GM12878 (cell line): ENCODE results near the gene NKAIN4. TPM values are rescaled to one million over a fixed set of nuclear protein-coding genes. Genes with fewer than 3 reads are reported as not detected.

Experiments
- ATAC-seq: fragments of 200-7000 bp; cut with Tn5 transposase; 3 replicates; pipeline ENCODE4 v1.9.1; 2020; ENCODE audit warnings: mild to moderate bottlenecking, moderate library complexity
- BruUV-seq: library from RNA; stranded (reverse); fragments of 400-500 nt; replicated peaks from 2 replicates; lab custom pipeline; 2021; lab: Mats Ljungman, UMichigan
- CTCF ChIA-PET: fragments of 300-600 bp; sonication (Branson Sonifier 250); formaldehyde crosslinking; extraction: SDS; loops from one replicate; lab custom pipeline; 2021; ENCODE audit warnings: inconsistent platforms; lab: Yijun Ruan, JAX
- POLR2A ChIA-PET: fragments of 350-600 bp; formaldehyde crosslinking; extraction: SDS; loops from one replicate; lab custom pipeline; 2021; ENCODE audit warnings: inconsistent platforms; lab: Charles Lee
- RAD21 ChIA-PET: fragments of 300-600 bp; sonication (Branson Sonifier 250); formaldehyde crosslinking; loops from one replicate; lab custom pipeline; 2023; ENCODE audit warnings: antibody characterized with exemption; ENCODE audit not compliant: unreplicated experiment; lab: Charles Lee
- SMC1A ChIA-PET: fragments of 300-600 bp; sonication (Branson Sonifier 250); formaldehyde crosslinking; loops from one replicate; lab custom pipeline; 2023; ENCODE audit not compliant: unreplicated experiment, uncharacterized antibody; lab: Charles Lee
- DNase-seq: peaks from one replicate; pipeline ENCODE4 v3.0.0-alpha.2; 2011; ENCODE audit warnings: low read depth, low spot score
- FAIRE-seq: peaks from 3 replicates; lab custom pipeline; 2011; peaks lifted over from hg19 to GRCh38; lab: Jason Lieb, UNC
- H2AFZ ChIP-seq: 2 replicates; pipeline ENCODE4 v1.6.0; 2011; ENCODE audit warnings: low read depth, low read length, control low read depth; ENCODE audit not compliant: control insufficient read depth
- H3K27ac ChIP-seq: 2 replicates; pipeline ENCODE4 v1.5.1; 2011; ENCODE audit warnings: control low read depth; ENCODE audit not compliant: control insufficient read depth, insufficient read depth
- H3K27me3 ChIP-seq, 2 experiments: replicated peaks in 1 of 2; 2 replicates each; pipeline versions ENCODE4 v1.6.0 to v1.6.1; 2011; ENCODE audit warnings: low read length in 1 of 2; ENCODE audit not compliant: control insufficient read depth in 2 of 2, insufficient read depth in 2 of 2
- H3K36me3 ChIP-seq, 2 experiments: 2 replicates each; pipeline ENCODE4 v1.5.1; 2011; ENCODE audit warnings: low read length in 1 of 2; ENCODE audit not compliant: control insufficient read depth in 2 of 2, insufficient read depth in 2 of 2
- H3K4me1 ChIP-seq: 2 replicates; pipeline ENCODE4 v1.6.1; 2011; ENCODE audit warnings: mild to moderate bottlenecking, low read length, moderate library complexity, mixed read lengths; ENCODE audit not compliant: control insufficient read depth, insufficient read depth
- H3K4me2 ChIP-seq: 2 replicates; pipeline ENCODE4 v1.6.0; 2011; ENCODE audit warnings: control low read depth; ENCODE audit not compliant: control insufficient read depth, insufficient read depth
- H3K4me3 ChIP-seq: fragments of 200-600 bp; sonication (generic); 2 replicates; pipeline ENCODE4 v1.5.1; 2016
- H3K79me2 ChIP-seq: 2 replicates; pipeline ENCODE4 v1.6.0; 2011; ENCODE audit warnings: low read length; ENCODE audit not compliant: control insufficient read depth, insufficient read depth
- H3K9ac ChIP-seq: 2 replicates; pipeline ENCODE4 v1.8.0; 2011; ENCODE audit warnings: low read length, control low read depth, mixed read lengths; ENCODE audit not compliant: control insufficient read depth, insufficient read depth
- H3K9me3 ChIP-seq: replicated peaks from 3 replicates; pipeline ENCODE4 v1.5.1; 2011; ENCODE audit warnings: mild to moderate bottlenecking, low read length; ENCODE audit not compliant: control insufficient read depth, insufficient read depth
- H4K20me1 ChIP-seq: 2 replicates; pipeline ENCODE4 v1.6.0; 2011; ENCODE audit not compliant: control insufficient read depth, insufficient read depth
- CREB1 ChIP-seq: IDR thresholded peaks from 2 replicates; pipeline ENCODE4 v1.6.1; 2012; ENCODE audit warnings: low read depth, mild to moderate bottlenecking, inconsistent platforms
- FOXK2 ChIP-seq: fragments of 450-650 bp; IDR thresholded peaks from 2 replicates; pipeline ENCODE4 v1.6.1; 2017; ENCODE audit warnings: mild to moderate bottlenecking, moderate library complexity
- RFX5 ChIP-seq: IDR thresholded peaks from 2 replicates; pipeline ENCODE4 v1.6.1; 2011; ENCODE audit warnings: low read depth, low read length, improper control_type of control experiment
- SMARCA5 ChIP-seq: fragments of 450-650 bp; IDR thresholded peaks from 2 replicates; pipeline ENCODE4 v1.6.1; 2017; ENCODE audit warnings: mild to moderate bottlenecking
- WGBS: methylation state at CpG from one replicate; pipeline ENCODE4 v1.1.6; 2016; ENCODE audit warnings: low lambda C conversion rate; ENCODE audit not compliant: insufficient replicate concordance, insufficient coverage; ENCODE audit errors: missing lambda C conversion rate; 5-methylcytosine and 5-hydroxymethylcytosine counted together
- in situ Hi-C: fragments of 300-500 bp; cut with MboI; formaldehyde crosslinking; loops from 9 replicates; pipeline ENCODE4 v1.14.3; 2018; ENCODE audit warnings: mixed read lengths
- intact Hi-C: fragments of 100-400 bp; cut with micrococcal nuclease; formaldehyde crosslinking; loops from one replicate; pipeline ENCODE4 v1.14.2; 2022; ENCODE audit not compliant: unreplicated experiment
- polyA plus RNA-seq, 11 experiments: library from polyadenylated mRNA; depleted of rRNA in 4 of 11; unstranded in 6 of 11; stranded (reverse) in 5 of 11; fragments of >200 nt; fragmentation: Nextera tagmentation in 4 of 11; fragmentation: Illumina TruSeq in 1 of 11; extraction: Ambion mirVana in 4 of 11; extraction: Trizol in 1 of 11; gene quantifications; 1 replicate in 1 of 11; 2 replicates in 10 of 11; pipeline versions ENCODE4 v1.2.1 to v1.2.3, GENCODE V29; 2011 to 2016; ENCODE audit warnings: inconsistent platforms in 2 of 11, missing spikeins in 2 of 11, low read depth in 1 of 11
- total RNA-seq, 4 experiments: library from RNA; depleted of rRNA in 3 of 4; stranded (reverse); fragments of >200 nt in 3 of 4; fragmentation: Illumina TruSeq in 1 of 4; extraction: Trizol in 1 of 4; gene quantifications; 2 replicates each; pipeline versions ENCODE4 v1.2.1 to v1.2.3, GENCODE V29; 2013 to 2021
- TF ChIP-seq, protein P1 (sequence below): fragments of 450-650 bp; formaldehyde crosslinking; IDR thresholded peaks from 2 replicates; pipeline ENCODE4 v1.4.0; 2022; ENCODE audit warnings: mild to moderate bottlenecking, moderate library complexity
- TF ChIP-seq, protein P2 (sequence below): fragments of 450-650 bp; IDR thresholded peaks from 2 replicates; pipeline ENCODE4 v1.6.1; 2017; ENCODE audit warnings: mild to moderate bottlenecking, moderate library complexity

NKAIN4 gene
- total and polyA plus RNA-seq, 10 of the 15 experiments (the other 5 are each of a cell fraction or from before 2014, with no cell fraction given), result 0.11 TPM; not detected in 9

DNA sequence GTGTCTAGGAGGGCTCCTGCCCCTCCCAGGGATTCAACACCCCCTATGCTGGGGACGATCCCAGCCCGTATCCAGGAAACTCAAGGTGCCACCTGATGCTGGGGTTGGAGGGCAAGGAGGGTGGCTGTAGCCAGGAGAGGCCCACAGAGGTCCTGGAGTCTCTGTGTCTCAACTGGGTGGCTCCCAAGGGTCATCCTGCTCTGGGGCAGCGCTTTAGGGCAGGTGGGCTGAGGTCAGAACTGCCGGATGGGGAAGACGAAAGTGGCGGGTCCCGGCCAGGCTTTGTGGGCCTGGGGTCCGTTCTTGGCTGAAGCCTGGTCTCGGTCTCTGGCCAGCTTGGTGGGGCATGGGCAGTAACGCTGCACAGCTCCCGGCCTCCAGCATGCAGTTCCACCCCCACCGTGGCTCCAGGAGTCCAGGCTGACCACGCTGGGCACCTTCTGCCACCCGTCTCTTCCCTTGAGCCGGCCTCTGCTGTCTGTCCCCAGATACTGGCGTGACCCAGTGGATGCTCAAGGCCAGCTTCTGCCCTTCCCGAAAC is 35.9 kb upstream of the NKAIN4 start:
- no peak overlapping the region for H2AFZ ChIP-seq
- H3K79me2 ChIP-seq, result no peaks in the 10 kb centered on the region
- H3K36me3 ChIP-seq, result peaks cover 2 to 6% of the 10 kb centered on the region in 2 experiments
- intact Hi-C loops (no loop called here), in situ Hi-C loops (no loop called here)
- ChIA-PET POLR2A (no interaction called here), RAD21 (no interaction called here), SMC1A (no interaction called here), CTCF (interaction anchor here (1.8 to 3.1 kb wide), 2 partner anchors 10 to 67 kb away, joined by 5 to 19 read pairs; no protein-coding TSS in a partner anchor)
- H4K20me1 ChIP-seq, result no peaks in the 10 kb centered on the region
- TF ChIP-seq CREB1, result no peak
- TF ChIP-seq, protein P1, sequence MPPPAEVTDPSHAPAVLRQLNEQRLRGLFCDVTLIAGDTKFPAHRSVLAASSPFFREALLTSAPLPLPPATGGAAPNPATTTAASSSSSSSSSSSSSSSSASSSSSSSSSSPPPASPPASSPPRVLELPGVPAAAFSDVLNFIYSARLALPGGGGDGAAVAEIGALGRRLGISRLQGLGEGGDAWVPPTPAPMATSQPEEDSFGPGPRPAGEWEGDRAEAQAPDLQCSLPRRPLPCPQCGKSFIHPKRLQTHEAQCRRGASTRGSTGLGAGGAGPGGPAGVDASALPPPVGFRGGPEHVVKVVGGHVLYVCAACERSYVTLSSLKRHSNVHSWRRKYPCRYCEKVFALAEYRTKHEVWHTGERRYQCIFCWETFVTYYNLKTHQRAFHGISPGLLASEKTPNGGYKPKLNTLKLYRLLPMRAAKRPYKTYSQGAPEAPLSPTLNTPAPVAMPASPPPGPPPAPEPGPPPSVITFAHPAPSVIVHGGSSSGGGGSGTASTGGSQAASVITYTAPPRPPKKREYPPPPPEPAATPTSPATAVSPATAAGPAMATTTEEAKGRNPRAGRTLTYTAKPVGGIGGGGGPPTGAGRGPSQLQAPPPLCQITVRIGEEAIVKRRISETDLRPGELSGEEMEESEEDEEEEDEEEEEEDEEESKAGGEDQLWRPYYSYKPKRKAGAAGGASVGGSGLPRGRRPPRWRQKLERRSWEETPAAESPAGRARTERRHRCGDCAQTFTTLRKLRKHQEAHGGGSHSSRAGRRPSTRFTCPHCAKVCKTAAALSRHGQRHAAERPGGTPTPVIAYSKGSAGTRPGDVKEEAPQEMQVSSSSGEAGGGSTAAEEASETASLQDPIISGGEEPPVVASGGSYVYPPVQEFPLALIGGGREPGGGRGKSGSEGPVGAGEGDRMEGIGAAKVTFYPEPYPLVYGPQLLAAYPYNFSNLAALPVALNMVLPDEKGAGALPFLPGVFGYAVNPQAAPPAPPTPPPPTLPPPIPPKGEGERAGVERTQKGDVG (CRISPR knock-in tag), result no peak
- TF ChIP-seq, protein P2, sequence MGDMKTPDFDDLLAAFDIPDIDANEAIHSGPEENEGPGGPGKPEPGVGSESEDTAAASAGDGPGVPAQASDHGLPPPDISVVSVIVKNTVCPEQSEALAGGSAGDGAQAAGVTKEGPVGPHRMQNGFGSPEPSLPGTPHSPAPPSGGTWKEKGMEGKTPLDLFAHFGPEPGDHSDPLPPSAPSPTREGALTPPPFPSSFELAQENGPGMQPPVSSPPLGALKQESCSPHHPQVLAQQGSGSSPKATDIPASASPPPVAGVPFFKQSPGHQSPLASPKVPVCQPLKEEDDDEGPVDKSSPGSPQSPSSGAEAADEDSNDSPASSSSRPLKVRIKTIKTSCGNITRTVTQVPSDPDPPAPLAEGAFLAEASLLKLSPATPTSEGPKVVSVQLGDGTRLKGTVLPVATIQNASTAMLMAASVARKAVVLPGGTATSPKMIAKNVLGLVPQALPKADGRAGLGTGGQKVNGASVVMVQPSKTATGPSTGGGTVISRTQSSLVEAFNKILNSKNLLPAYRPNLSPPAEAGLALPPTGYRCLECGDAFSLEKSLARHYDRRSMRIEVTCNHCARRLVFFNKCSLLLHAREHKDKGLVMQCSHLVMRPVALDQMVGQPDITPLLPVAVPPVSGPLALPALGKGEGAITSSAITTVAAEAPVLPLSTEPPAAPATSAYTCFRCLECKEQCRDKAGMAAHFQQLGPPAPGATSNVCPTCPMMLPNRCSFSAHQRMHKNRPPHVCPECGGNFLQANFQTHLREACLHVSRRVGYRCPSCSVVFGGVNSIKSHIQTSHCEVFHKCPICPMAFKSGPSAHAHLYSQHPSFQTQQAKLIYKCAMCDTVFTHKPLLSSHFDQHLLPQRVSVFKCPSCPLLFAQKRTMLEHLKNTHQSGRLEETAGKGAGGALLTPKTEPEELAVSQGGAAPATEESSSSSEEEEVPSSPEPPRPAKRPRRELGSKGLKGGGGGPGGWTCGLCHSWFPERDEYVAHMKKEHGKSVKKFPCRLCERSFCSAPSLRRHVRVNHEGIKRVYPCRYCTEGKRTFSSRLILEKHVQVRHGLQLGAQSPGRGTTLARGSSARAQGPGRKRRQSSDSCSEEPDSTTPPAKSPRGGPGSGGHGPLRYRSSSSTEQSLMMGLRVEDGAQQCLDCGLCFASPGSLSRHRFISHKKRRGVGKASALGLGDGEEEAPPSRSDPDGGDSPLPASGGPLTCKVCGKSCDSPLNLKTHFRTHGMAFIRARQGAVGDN, result no peak
- no peak for TF ChIP-seq FOXK2
- no peak for TF ChIP-seq RFX5
- TF ChIP-seq SMARCA5, result no peak
- WGBS, result 72% methylated on average over 17 of the region's 17 CpGs
- FAIRE-seq (no peak), ATAC-seq (no peak), DNase-seq (no peak)
- H3K9ac ChIP-seq, result no peak overlapping the region
- H3K4me2 ChIP-seq, result no peak overlapping the region
- no peaks in the 10 kb centered on the region; a peak in 1 of 4 replicates for H3K27me3 ChIP-seq
- no peak overlapping the region for H3K27ac ChIP-seq
- no TSS peak for BruUV-seq
- no peaks in the 10 kb centered on the region for H3K4me1 ChIP-seq
- H3K4me3 ChIP-seq, result no peak overlapping the region
- H3K9me3 ChIP-seq, result no peaks in the 10 kb centered on the region
